HG03521 (cell line): ENCODE data around the gene GFRA4.

Experiments
- ATAC-seq: cut with Tn5 transposase; IDR thresholded peaks from one replicate; pipeline ENCODE4 v1.9.1; 2021; ENCODE audit warnings: mild to moderate bottlenecking, moderate library complexity; ENCODE audit not compliant: unreplicated experiment

The GFRA4 gene

GRCh38 chr20:3655131-3655405 lies 8.1 kb downstream of the GFRA4 start:
- ATAC-seq = no peak

GRCh38 chr20:3654326-3655130 lies 8.7 kb downstream of the GFRA4 start:
- no peak for ATAC-seq

GRCh38 chr20:3653921-3654320 lies 9.3 kb downstream of the GFRA4 start:
- no peak for ATAC-seq

- ATAC-seq = no peak
Observed at GRCh38 chr20:3652676-3653596, 10.3 kb downstream of the GFRA4 start.

- ATAC-seq = no peak
Observed at GRCh38 chr20:3652221-3652620, 11.0 kb downstream of the GFRA4 start.

GRCh38 chr20:3651204-3651962 lies 11.8 kb downstream of the GFRA4 start:
- ATAC-seq = no peak

- no peak for ATAC-seq
Observed at GRCh38 chr20:3648951-3649350, 14.2 kb downstream of the GFRA4 start.

- no peak for ATAC-seq
Observed at GRCh38 chr20:3647473-3647872, 15.7 kb downstream of the GFRA4 start.

- no peak for ATAC-seq
Observed at GRCh38 chr20:3646651-3647050, 16.5 kb downstream of the GFRA4 start.

GRCh38 chr20:3646067-3646440 lies 17.1 kb downstream of the GFRA4 start:
- no peak for ATAC-seq

- no peak for ATAC-seq
Observed at GRCh38 chr20:3645309-3646066, 17.7 kb downstream of the GFRA4 start.

- no peak for ATAC-seq
Observed at GRCh38 chr20:3640259-3640658, 22.9 kb downstream of the GFRA4 start.

- ATAC-seq = no peak
Observed at GRCh38 chr20:3635346-3635745, 27.9 kb downstream of the GFRA4 start.

- no peak for ATAC-seq
Observed at GRCh38 chr20:3633913-3634478, 29.2 kb downstream of the GFRA4 start.

- ATAC-seq = no peak
Observed at GRCh38 chr20:3632311-3633004, 30.7 kb downstream of the GFRA4 start.

- no peak for ATAC-seq
Observed at GRCh38 chr20:3631534-3631933, 31.7 kb downstream of the GFRA4 start.

GRCh38 chr20:3630429-3630828 lies 32.8 kb downstream of the GFRA4 start:
- no peak for ATAC-seq

- ATAC-seq = no peak
Observed at GRCh38 chr20:3629893-3630292, 33.3 kb downstream of the GFRA4 start.

- ATAC-seq = no peak
Observed at GRCh38 chr20:3628502-3629314, 34.5 kb downstream of the GFRA4 start.
